HG03108 (cell line): ENCODE results near the gene SSTR1.

ENCODE experiments used
- ATAC-seq: cut with Tn5 transposase; IDR thresholded peaks from one replicate; pipeline ENCODE4 v1.9.1; 2021; ENCODE audit warnings: moderate library complexity; ENCODE audit not compliant: unreplicated experiment

SSTR1 gene

GRCh38 chr14:38233218-38233617 lies 25.5 kb downstream of the SSTR1 start:
- ATAC-seq, result no peak

- ATAC-seq, result no peak
Observed at GRCh38 chr14:38238332-38238731, 30.6 kb downstream of the SSTR1 start.

- no peak for ATAC-seq
Observed at GRCh38 chr14:38238878-38239277, 31.2 kb downstream of the SSTR1 start.

GRCh38 chr14:38243696-38244240 lies 36.1 kb downstream of the SSTR1 start:
- no peak for ATAC-seq

GRCh38 chr14:38248321-38249028 lies 40.8 kb downstream of the SSTR1 start:
- no peak for ATAC-seq

GRCh38 chr14:38250331-38250730 lies 42.6 kb downstream of the SSTR1 start:
- no peak for ATAC-seq

GRCh38 chr14:38252066-38252710 lies 44.5 kb downstream of the SSTR1 start:
- no peak for ATAC-seq

- no peak for ATAC-seq
Observed at GRCh38 chr14:38253676-38254075, 46.0 kb downstream of the SSTR1 start.

- ATAC-seq, result no peak
Observed at GRCh38 chr14:38254571-38255407, 47.1 kb downstream of the SSTR1 start.

GRCh38 chr14:38255408-38255672 lies 47.6 kb downstream of the SSTR1 start:
- ATAC-seq, result no peak

GRCh38 chr14:38255673-38256532 lies 48.2 kb downstream of the SSTR1 start, which contains the start of gene CLEC14A:
Gene CLEC14A, minus strand, starts transcription at chr14:38256093. Its CDS starts 71 bp downstream, at chr14:38256022.
- ATAC-seq, result no peak

GRCh38 chr14:38256533-38256840 lies 48.8 kb downstream of the SSTR1 start:
- ATAC-seq, result no peak

GRCh38 chr14:38257507-38257906 lies 49.8 kb downstream of the SSTR1 start:
- ATAC-seq, result no peak

- no peak for ATAC-seq
Observed at GRCh38 chr14:38261620-38262019, 53.9 kb downstream of the SSTR1 start.
